AG04449 (cell line): ENCODE measurements around the gene ARNT2.

Source experiments
- CTCF ChIA-PET: fragments of 350-600 bp; formaldehyde crosslinking; extraction: SDS; loops from one replicate; lab custom pipeline; 2021; ENCODE audit warnings: antibody characterized with exemption; lab: Yijun Ruan, JAX
- POLR2A ChIA-PET: fragments of 400-600, 350-600 bp; formaldehyde crosslinking; extraction: SDS; loops from one replicate; lab custom pipeline; 2020; ENCODE audit warnings: antibody characterized with exemption, inconsistent platforms; lab: Yijun Ruan, JAX
- DNase-seq: peaks from one replicate; pipeline ENCODE4 v3.0.0-alpha.2; 2010; ENCODE audit warnings: low read depth, low spot score
- H3K4me3 ChIP-seq: 2 replicates; pipeline ENCODE4 v1.5.1; 2011; ENCODE audit warnings: low read depth, mild to moderate bottlenecking, control low read depth, low read length
- TF ChIP-seq, protein P1 (sequence below): IDR thresholded peaks from one replicate; pipeline ENCODE4 v1.5.1; 2011; ENCODE audit warnings: mild to moderate bottlenecking, moderate library complexity, low read length, control low read depth, inconsistent platforms; ENCODE audit not compliant: insufficient read depth; ENCODE audit errors: missing control alignments

The ARNT2 gene

DNA sequence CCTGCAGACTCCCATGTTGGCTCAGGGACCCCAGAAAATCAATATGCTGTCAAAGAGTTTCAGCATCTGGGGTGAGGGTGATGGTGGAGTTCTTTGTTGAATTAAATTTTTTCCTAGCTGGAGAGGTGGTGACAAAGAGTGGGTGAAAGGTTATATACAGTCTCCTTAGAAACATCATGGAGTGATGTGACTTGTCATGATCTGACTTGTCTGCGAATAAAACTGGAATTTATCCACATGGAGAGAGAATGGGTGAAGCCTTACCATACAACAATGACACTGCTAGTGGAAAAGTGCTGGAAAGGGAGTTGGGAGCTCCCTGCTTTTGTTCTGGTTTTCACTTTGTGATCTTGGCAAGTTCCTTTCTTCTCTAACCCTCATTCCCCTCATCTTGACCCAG, 75.0 kb downstream of the ARNT2 start:
- H3K4me3 ChIP-seq, result no peak overlapping the region
- ChIA-PET CTCF (interaction anchor here (1.1 to 14.1 kb wide), 6 partner anchors 9 to 300 kb away, joined by 3 to 197 read pairs (median 6); partner anchors contain the start of gene CEMIP), POLR2A (interaction anchor here (1.1 to 2.6 kb wide), 3 partner anchors 10 to 309 kb away, joined by 3 to 26 read pairs (median 7); no protein-coding TSS in a partner anchor)
- TF ChIP-seq, protein P1, sequence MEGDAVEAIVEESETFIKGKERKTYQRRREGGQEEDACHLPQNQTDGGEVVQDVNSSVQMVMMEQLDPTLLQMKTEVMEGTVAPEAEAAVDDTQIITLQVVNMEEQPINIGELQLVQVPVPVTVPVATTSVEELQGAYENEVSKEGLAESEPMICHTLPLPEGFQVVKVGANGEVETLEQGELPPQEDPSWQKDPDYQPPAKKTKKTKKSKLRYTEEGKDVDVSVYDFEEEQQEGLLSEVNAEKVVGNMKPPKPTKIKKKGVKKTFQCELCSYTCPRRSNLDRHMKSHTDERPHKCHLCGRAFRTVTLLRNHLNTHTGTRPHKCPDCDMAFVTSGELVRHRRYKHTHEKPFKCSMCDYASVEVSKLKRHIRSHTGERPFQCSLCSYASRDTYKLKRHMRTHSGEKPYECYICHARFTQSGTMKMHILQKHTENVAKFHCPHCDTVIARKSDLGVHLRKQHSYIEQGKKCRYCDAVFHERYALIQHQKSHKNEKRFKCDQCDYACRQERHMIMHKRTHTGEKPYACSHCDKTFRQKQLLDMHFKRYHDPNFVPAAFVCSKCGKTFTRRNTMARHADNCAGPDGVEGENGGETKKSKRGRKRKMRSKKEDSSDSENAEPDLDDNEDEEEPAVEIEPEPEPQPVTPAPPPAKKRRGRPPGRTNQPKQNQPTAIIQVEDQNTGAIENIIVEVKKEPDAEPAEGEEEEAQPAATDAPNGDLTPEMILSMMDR, result no peak
- DNase-seq, result no peak

DNA sequence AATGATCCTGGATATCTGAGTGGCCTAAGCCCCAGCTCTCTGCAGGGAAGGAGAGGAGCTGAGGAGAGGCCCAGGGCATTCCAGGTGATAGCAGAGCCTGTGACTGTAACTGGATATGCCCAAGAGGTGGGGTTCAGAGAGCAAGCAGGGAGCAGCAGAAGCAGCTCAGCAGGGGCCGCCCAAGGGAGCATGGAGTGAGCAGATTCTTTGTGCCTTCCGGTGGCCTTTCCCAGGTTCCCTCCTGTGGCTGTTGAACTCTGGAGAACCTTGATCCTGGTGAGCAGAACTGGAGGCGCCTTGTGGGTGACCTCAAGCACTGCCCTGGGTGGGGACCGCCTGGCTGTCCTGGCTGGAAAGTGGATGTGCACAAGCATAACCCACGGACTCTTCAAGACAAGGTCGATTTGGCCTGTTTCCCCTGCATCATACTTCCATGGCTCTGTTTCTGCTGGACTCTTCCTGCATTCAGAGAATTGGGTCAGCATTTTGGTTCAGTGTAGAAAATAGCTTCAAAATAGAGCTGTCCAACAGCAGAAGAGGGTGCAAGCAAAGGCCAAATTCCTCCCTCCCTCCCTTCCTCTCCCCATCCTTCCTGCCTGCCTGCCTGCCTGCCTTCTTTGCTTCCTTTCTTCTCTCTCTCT, 76.1 kb downstream of the ARNT2 start:
- POLR2A ChIA-PET, result interaction anchor here (0.6 to 2.7 kb wide), 9 partner anchors 8 to 705 kb away, joined by 3 to 26 read pairs (median 7); partner anchors contain the start of gene CEMIP
- DNase-seq, result no peak
- peak overlapping the region; percentile 31 for H3K4me3 ChIP-seq
- TF ChIP-seq, protein P1, result no peak
- CTCF ChIA-PET, result interaction anchor here (1.1 to 14.1 kb wide), 8 partner anchors 9 to 299 kb away, joined by 3 to 197 read pairs (median 8); partner anchors contain the start of gene CEMIP

DNA sequence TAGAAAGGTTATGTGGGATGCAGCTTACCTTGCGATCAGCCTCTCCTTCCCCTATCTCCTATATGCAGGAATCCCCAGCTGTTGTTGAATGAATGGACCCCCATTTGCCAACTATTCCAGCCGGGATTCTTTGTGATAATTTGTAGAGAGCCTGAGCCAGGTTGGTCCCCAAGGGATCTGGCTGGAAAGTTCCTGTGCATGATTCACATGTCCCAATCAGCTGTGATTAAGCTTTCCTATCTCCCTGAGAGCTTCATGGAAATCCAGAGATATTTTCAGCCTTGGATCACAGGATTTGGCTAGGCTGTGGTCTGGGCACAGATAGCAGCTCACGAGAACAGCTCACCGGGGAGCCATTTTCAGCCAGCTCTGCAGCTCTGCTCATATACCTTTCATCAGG, 76.7 kb downstream of the ARNT2 start:
- POLR2A ChIA-PET, result interaction anchor here (0.6 to 2.7 kb wide), 12 partner anchors 8 to 704 kb away, joined by 3 to 26 read pairs (median 5); partner anchors contain the start of gene CEMIP
- CTCF ChIA-PET, result interaction anchor here (1.1 to 14.1 kb wide), 7 partner anchors 9 to 298 kb away, joined by 3 to 197 read pairs (median 8); partner anchors contain the start of gene CEMIP
- DNase-seq, result peak; percentile 93
- TF ChIP-seq, protein P1, result no peak
- H3K4me3 ChIP-seq, result peak overlapping the region; percentile 31

DNA sequence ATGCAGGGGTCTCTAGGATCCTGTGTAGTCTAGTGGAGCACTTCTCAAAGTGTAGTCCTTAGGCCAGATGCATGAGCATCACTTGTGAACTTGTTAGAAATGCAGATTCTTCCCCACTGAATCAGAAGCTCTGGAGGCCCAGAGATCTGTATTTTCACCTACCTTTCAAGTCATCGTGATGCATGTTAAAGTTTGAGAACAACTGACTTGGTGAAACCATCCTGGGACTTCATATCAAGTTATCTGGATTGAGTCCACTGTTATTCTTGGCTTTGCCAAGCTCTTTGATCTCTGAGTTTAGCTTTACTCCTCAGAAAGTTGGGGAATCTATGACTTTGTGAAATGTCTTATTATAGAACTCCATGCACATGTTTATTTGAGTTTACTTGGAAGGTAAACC, 78.5 kb downstream of the ARNT2 start:
- TF ChIP-seq, protein P1, result no peak
- H3K4me3 ChIP-seq, result no peak overlapping the region
- ChIA-PET CTCF (interaction anchor here (0.6 to 14.1 kb wide), 9 partner anchors 8 to 322 kb away, joined by 3 to 197 read pairs (median 4); no protein-coding TSS in a partner anchor), POLR2A (interaction anchor here (1.1 to 2.7 kb wide), 2 partner anchors 8 to 297 kb away, joined by 3 to 7 read pairs; partner anchors contain the start of gene CEMIP)
- DNase-seq, result no peak

DNA sequence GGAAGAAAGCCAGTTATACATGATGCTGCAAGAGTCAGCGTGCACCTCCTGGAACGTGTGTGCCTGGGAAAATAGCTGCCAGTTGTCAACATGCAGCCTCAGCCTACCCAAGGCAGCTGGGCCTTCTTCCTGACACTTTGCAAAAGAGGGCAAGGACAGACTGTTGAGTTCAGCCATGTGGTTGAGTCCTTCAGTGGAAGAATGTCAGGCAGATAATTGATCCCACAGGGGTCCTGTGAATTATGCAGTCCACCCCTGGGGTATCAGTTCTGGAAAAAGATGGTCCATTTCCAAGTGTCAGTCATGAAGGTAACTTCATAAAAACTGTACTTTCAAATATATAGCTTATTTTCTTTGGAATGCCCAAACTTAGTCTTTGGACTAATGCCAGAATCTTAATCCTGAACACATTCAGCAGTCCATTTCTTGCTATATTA, 79.6 kb downstream of the ARNT2 start:
- H3K4me3 ChIP-seq, result no peak overlapping the region
- CTCF ChIA-PET, result interaction anchor here (0.7 to 14.1 kb wide), 5 partner anchors 9 to 293 kb away, joined by 3 to 197 read pairs (median 6); no protein-coding TSS in a partner anchor
- TF ChIP-seq, protein P1, result no peak
- POLR2A ChIA-PET, result no interaction called here
- DNase-seq, result no peak
